Skeletal muscle tissue (tissue), 4 donors: ENCODE results near the gene LTO1. TPM values are rescaled to one million over a fixed set of nuclear protein-coding genes. Genes with fewer than 3 reads are reported as not detected.

Source experiments
- H3K27ac ChIP-seq: one replicate; pipeline ENCODE4 v1.7.0; 2013; ENCODE audit warnings: mild to moderate bottlenecking, low read depth, low read length, inconsistent platforms
- H3K27me3 ChIP-seq, 3 donors: one replicate each; pipeline ENCODE4 v1.7.0; 2013; ENCODE audit warnings: low read length in 3 of 3; ENCODE audit not compliant: control insufficient read depth in 3 of 3, insufficient read depth in 3 of 3
- H3K36me3 ChIP-seq, 3 donors: one replicate each; pipeline ENCODE4 v1.7.0; 2013; ENCODE audit warnings: low read length in 3 of 3; ENCODE audit not compliant: control insufficient read depth in 3 of 3, insufficient read depth in 3 of 3
- H3K4me1 ChIP-seq, 3 donors: one replicate each; pipeline ENCODE4 v1.7.0; 2013; ENCODE audit warnings: low read length in 3 of 3, mild to moderate bottlenecking in 3 of 3; ENCODE audit not compliant: control insufficient read depth in 3 of 3, insufficient read depth in 3 of 3
- H3K4me3 ChIP-seq, 3 donors: one replicate each; pipeline ENCODE4 v1.7.0; 2013; ENCODE audit warnings: low read length in 3 of 3
- H3K9ac ChIP-seq, 3 donors: one replicate each; pipeline ENCODE4 v1.7.0; 2013; ENCODE audit warnings: low read length in 3 of 3, mild to moderate bottlenecking in 3 of 3, moderate library complexity in 2 of 3, low read depth in 1 of 3
- H3K9me3 ChIP-seq, 3 donors: one replicate each; pipeline ENCODE4 v1.7.0; 2013; ENCODE audit warnings: low read length in 3 of 3; ENCODE audit not compliant: control insufficient read depth in 3 of 3
- total RNA-seq: library from RNA; depleted of rRNA; stranded (reverse); fragments of >200 nt; gene quantifications from one replicate; pipeline ENCODE4 v1.2.3, GENCODE V29; 2014
- donor health status: Osteomylitis.

Gene LTO1
- total RNA-seq, 1 donor from 2014 or later: 7.8 TPM

- Histone ChIP-seq H3K4me3 (no peak overlapping the region), H3K27ac (no peak overlapping the region), H3K27me3 (peaks cover 30 to 49% (median 36%) of the 10 kb centered on the region in 3 donors), H3K9ac (no peak overlapping the region), H3K4me1 (no peaks in the 10 kb centered on the region), H3K9me3 (no peaks in the 10 kb centered on the region), H3K36me3 (no peaks in the 10 kb centered on the region)
Measured at GRCh38 chr11:69708736-69709401, 33.7 kb upstream of the LTO1 start.

- H3K4me3 ChIP-seq: no peak overlapping the region
- H3K9ac ChIP-seq: no peak overlapping the region
- H3K27ac ChIP-seq: no peak overlapping the region
- H3K9me3 ChIP-seq: no peaks in the 10 kb centered on the region
- H3K36me3 ChIP-seq: no peaks in the 10 kb centered on the region
- H3K4me1 ChIP-seq: no peaks in the 10 kb centered on the region
- H3K27me3 ChIP-seq: peaks cover 39 to 51% (median 45%) of the 10 kb centered on the region in 3 donors
Measured at GRCh38 chr11:69707176-69707575, 32.0 kb upstream of the LTO1 start.

- no peaks in the 10 kb centered on the region for H3K36me3 ChIP-seq
- H3K9ac ChIP-seq: no peak overlapping the region
- no peak overlapping the region for H3K27ac ChIP-seq
- H3K4me3 ChIP-seq: no peak overlapping the region
- H3K4me1 ChIP-seq: no peaks in the 10 kb centered on the region
- peaks cover 48 to 59% (median 53%) of the 10 kb centered on the region in 3 donors for H3K27me3 ChIP-seq
- H3K9me3 ChIP-seq: no peaks in the 10 kb centered on the region
Measured at GRCh38 chr11:69705901-69706787, 31.0 kb upstream of the LTO1 start.

DNA sequence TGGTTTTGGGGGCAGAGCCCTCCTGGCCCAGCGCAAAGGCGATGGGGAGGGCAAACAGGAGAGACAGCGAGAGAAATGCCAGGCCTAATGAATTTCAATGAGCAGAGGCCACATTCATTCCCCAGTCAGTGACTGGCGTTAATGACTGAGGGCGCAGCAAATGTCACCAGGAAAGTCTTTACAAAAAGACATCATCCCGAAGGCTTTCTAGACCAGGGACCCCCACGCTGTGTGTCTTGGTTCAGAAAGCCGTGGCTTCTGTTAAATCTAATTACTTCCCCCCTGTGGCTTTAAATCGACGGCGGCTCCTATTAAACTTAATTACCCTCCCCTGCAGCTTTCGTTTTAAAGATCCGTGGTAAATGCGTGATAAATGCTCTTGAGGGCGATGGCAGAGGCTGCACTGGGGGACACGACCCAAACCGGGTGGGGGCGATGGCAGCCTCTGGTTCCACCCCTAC, 30.2 kb upstream of the LTO1 start:
- peaks cover 56 to 62% (median 61%) of the 10 kb centered on the region in 3 donors for H3K27me3 ChIP-seq

DNA sequence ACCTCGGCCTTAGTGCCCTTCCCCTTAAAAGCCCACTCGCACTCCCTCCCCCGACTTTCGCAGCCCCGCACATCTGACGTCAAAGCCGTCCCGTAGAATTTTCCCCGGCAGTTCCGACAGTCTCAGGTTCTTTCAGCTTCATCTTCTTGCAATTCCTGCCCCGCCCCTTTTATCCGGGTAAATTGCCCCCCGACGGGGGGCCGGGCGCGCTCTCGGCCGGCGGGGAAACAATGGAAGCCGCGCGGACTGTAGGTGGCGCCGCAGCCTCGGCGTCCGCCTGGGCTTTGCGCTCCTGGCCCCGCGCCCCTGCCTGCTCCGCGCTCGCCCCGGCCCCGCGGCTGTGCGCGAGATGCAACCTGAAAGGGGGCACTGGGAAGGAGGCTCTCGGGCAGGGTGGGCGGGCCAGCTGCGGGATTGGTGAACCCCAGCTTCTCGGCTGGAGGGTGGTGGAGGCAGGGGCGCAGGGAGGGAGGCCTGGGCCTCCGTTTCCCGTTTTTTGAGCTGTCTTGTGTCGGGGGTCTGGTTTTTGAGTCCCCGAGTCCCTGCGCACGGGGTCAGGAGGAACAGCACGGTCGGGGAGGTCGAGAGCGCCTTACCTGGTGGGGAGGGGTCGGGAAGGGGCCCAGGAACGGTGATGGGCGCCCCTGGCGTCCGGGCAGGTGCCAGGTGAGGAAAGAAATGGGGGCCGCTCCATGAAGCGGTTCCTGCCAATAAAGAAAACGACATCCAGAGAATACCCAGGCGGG, 29.5 kb upstream of the LTO1 start:
- no peak overlapping the region for H3K27ac ChIP-seq
- no peaks in the 10 kb centered on the region for H3K9me3 ChIP-seq
- peaks cover 54 to 62% (median 62%) of the 10 kb centered on the region in 3 donors for H3K27me3 ChIP-seq
- H3K4me3 ChIP-seq: no peak overlapping the region
- no peak overlapping the region for H3K9ac ChIP-seq
- no peaks in the 10 kb centered on the region for H3K36me3 ChIP-seq
- H3K4me1 ChIP-seq: peaks cover 0 to 4% (median 0%) of the 10 kb centered on the region in 3 donors

More for the DNA sequence above, 30.2 kb upstream of the LTO1 start:
- Histone ChIP-seq H3K4me1 (peaks cover 0 to 3% (median 0%) of the 10 kb centered on the region in 3 donors), H3K4me3 (no peak overlapping the region), H3K36me3 (no peaks in the 10 kb centered on the region), H3K9ac (no peak overlapping the region), H3K27ac (no peak overlapping the region), H3K9me3 (no peaks in the 10 kb centered on the region)

DNA sequence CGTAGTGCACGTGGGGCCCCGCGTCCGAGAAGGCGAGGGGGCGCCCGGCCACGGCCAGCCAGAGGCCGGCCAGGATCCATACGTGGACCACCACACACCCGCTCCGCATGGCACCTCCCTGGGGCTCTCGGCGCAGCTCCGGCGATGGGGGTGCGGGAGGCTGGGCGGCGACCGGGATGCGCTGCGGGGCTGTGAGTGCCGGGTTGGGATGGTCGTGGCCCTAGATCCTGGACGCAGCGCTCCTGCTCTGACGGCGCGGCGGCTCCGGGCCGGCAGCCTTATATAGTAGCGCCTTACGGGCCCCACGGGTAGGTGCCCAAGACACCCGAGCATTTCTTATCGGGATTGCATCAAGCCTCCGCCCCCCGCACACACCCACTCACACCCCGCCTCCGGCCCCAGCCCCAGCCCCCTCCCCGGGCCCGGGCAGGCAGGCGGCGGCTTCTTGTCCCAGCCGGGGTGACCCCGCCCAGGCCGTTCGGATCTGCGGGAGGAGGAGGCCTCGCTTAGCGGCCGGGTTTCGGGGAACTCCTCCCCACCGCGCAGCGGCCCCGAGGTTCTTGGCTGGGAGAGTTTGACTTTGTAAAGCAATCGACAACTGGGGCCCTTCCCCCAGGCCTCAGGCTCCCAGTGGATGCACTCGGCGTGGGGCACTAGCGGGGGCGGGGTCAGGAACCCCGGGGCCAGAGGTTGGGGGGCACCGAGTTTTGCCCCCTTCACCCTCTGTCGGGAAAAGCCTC, 28.8 kb upstream of the LTO1 start, which contains the start of gene FGF19:
FGF19 (minus strand) TSS at position 255 of the 740 bp plus-strand sequence; CDS start at position 109, 146 bp downstream.
- Histone ChIP-seq H3K9ac (no peak within 1 kb of the TSS), H3K27ac (no peak within 1 kb of the TSS), H3K36me3 (no peaks in the 10 kb centered on the region), H3K27me3 (peaks cover 59 to 63% (median 60%) of the 10 kb centered on the region in 3 donors), H3K4me3 (no peak within 1 kb of the TSS), H3K9me3 (no peaks in the 10 kb centered on the region), H3K4me1 (peaks cover 0 to 4% (median 0%) of the 10 kb centered on the region in 3 donors)

GRCh38 chr11:69703453-69703767, 28.3 kb upstream of the LTO1 start:
- Histone ChIP-seq H3K27ac (no peak overlapping the region), H3K4me1 (peaks cover 0 to 4% (median 0%) of the 10 kb centered on the region in 3 donors), H3K9me3 (no peaks in the 10 kb centered on the region), H3K9ac (no peak overlapping the region), H3K27me3 (peaks cover 59 to 66% (median 63%) of the 10 kb centered on the region in 3 donors), H3K4me3 (no peak overlapping the region), H3K36me3 (no peaks in the 10 kb centered on the region)

- H3K27me3 ChIP-seq: peaks cover 59 to 68% (median 64%) of the 10 kb centered on the region in 3 donors
- no peak overlapping the region for H3K4me3 ChIP-seq
- H3K9ac ChIP-seq: no peak overlapping the region
- H3K27ac ChIP-seq: no peak overlapping the region
- H3K9me3 ChIP-seq: no peaks in the 10 kb centered on the region
- H3K4me1 ChIP-seq: peaks cover 0 to 4% (median 0%) of the 10 kb centered on the region in 3 donors
- H3K36me3 ChIP-seq: no peaks in the 10 kb centered on the region
Measured at GRCh38 chr11:69702769-69703452, 27.8 kb upstream of the LTO1 start.

GRCh38 chr11:69702239-69702691, 27.1 kb upstream of the LTO1 start:
- no peak overlapping the region for H3K9ac ChIP-seq
- no peak overlapping the region for H3K27ac ChIP-seq
- H3K27me3 ChIP-seq: peaks cover 57 to 68% (median 68%) of the 10 kb centered on the region in 3 donors
- H3K4me3 ChIP-seq: no peak overlapping the region
- peaks cover 0 to 4% (median 0%) of the 10 kb centered on the region in 3 donors for H3K4me1 ChIP-seq
- no peaks in the 10 kb centered on the region for H3K36me3 ChIP-seq
- H3K9me3 ChIP-seq: no peaks in the 10 kb centered on the region
